Right atrium auricular region (tissue), 2 donors: ENCODE measurements around the gene CEACAM4. TPM values are rescaled to one million over a fixed set of nuclear protein-coding genes. Genes with fewer than 3 reads are reported as not detected.

ENCODE experiments used
- DNase-seq: peaks from one replicate; pipeline ENCODE4 v3.0.0-alpha.2; 2019; ENCODE audit warnings: low spot score
- H3K27ac ChIP-seq, 2 donors: fragments of 200-600 bp; sonication (generic); 1 replicate in 1 of 2; 2 replicates in 1 of 2; pipeline ENCODE4 v1.5.1; 2016 to 2019
- H3K27me3 ChIP-seq, 2 donors: fragments of 200-600 bp; sonication (generic); one replicate each; pipeline versions ENCODE4 v1.5.1 to v1.6.0; 2017 to 2019
- H3K36me3 ChIP-seq: fragments of 200-600 bp; sonication (generic); one replicate; pipeline ENCODE4 v1.5.1; 2016
- H3K4me1 ChIP-seq, 2 donors: fragments of 200-600 bp; sonication (generic); one replicate each; pipeline versions ENCODE4 v1.5.1 to v1.6.0; 2017 to 2019
- H3K4me3 ChIP-seq, 2 donors: fragments of 200-600 bp; sonication (generic); 1 replicate in 1 of 2; 2 replicates in 1 of 2; pipeline ENCODE4 v1.5.1; 2017 to 2019; ENCODE audit warnings: mild to moderate bottlenecking in 1 of 2, moderate library complexity in 1 of 2
- H3K9me3 ChIP-seq, 2 donors: fragments of 200-600 bp; sonication (generic); one replicate each; pipeline ENCODE4 v1.5.1; 2019
- CTCF ChIP-seq, 2 donors: fragments of 200-600 bp; sonication (generic); IDR thresholded peaks; one replicate each; pipeline ENCODE4 v1.5.1; 2019; ENCODE audit warnings: antibody characterized with exemption in 2 of 2
- total RNA-seq, 2 donors: library from RNA; depleted of rRNA; stranded (reverse); fragments of >200 nt; gene quantifications; one replicate each; pipeline ENCODE4 v1.1.0, GENCODE V29; 2016

The CEACAM4 gene
- total RNA-seq, 2 donors from 2014 or later, result 0.67 TPM; not detected in 1

- Histone ChIP-seq H3K4me3 (no peak overlapping the region), H3K4me1 (no peaks in the 10 kb centered on the region), H3K9me3 (peaks cover 0 to 3% of the 10 kb centered on the region in 2 donors), H3K27ac (no peak overlapping the region), H3K36me3 (no peaks in the 10 kb centered on the region), H3K27me3 (peaks cover 0 to 6% of the 10 kb centered on the region in 2 donors)
- no peak for TF ChIP-seq CTCF (IDR thresholded peaks at IDR 0.05)
- DNase-seq, result no peak
These were observed 11.8 kb upstream of the CEACAM4 start for GRCh38 chr19:41638641-41639081.

- DNase-seq, result no peak
- Histone ChIP-seq H3K27me3 (peaks cover 0 to 6% of the 10 kb centered on the region in 2 donors), H3K36me3 (no peaks in the 10 kb centered on the region), H3K4me1 (no peaks in the 10 kb centered on the region), H3K27ac (no peak overlapping the region), H3K4me3 (no peak overlapping the region), H3K9me3 (peaks cover 0 to 6% of the 10 kb centered on the region in 2 donors)
- no peak for TF ChIP-seq CTCF (IDR thresholded peaks at IDR 0.05)
These were observed 10.6 kb upstream of the CEACAM4 start for GRCh38 chr19:41637484-41637883.

GRCh38 chr19:41627966-41628675 lies 1.2 kb upstream of the CEACAM4 start:
- TF ChIP-seq CTCF (IDR thresholded peaks at IDR 0.05), result no peak
- H3K27me3 ChIP-seq, result no peaks in the 10 kb centered on the region
- DNase-seq, result no peak

GRCh38 chr19:41626278-41626677 lies 596 bp downstream of the CEACAM4 start:
- TF ChIP-seq CTCF (IDR thresholded peaks at IDR 0.05), result no peak

More at GRCh38 chr19:41627966-41628675, 1.2 kb upstream of the CEACAM4 start:
- Histone ChIP-seq H3K36me3 (no peaks in the 10 kb centered on the region), H3K27ac (no peak overlapping the region), H3K4me1 (no peaks in the 10 kb centered on the region), H3K4me3 (no peak overlapping the region), H3K9me3 (peaks cover 0 to 15% of the 10 kb centered on the region in 2 donors)

GRCh38 chr19:41624937-41625336 lies 1.9 kb downstream of the CEACAM4 start:
- H3K27me3 ChIP-seq, result no peaks in the 10 kb centered on the region
- no peaks in the 10 kb centered on the region for H3K4me1 ChIP-seq
- no peak for TF ChIP-seq CTCF (IDR thresholded peaks at IDR 0.05)
- no peaks in the 10 kb centered on the region for H3K36me3 ChIP-seq
- no peaks in the 10 kb centered on the region for H3K9me3 ChIP-seq
- H3K27ac ChIP-seq, result no peak overlapping the region
- no peak overlapping the region for H3K4me3 ChIP-seq
- no peak for DNase-seq

More at GRCh38 chr19:41626278-41626677, 596 bp downstream of the CEACAM4 start:
- Histone ChIP-seq H3K36me3 (no peaks in the 10 kb centered on the region), H3K27me3 (no peaks in the 10 kb centered on the region), H3K4me1 (no peaks in the 10 kb centered on the region), H3K9me3 (peaks cover 0 to 10% of the 10 kb centered on the region in 2 donors), H3K27ac (no peak overlapping the region), H3K4me3 (no peak overlapping the region)
- DNase-seq, result no peak
